Heart right ventricle (tissue), 16 donors: Measurements from ENCODE around the gene ZBTB49. TPM values are rescaled to one million over a fixed set of nuclear protein-coding genes. Genes with fewer than 3 reads are reported as not detected.
"Not testable (repeated sequence)": the region's sequence is repeated elsewhere in the genome, so short reads cannot be mapped to it uniquely, and the experiment has no call there.

Experiments
- ATAC-seq, 8 donors: fragments of 200-7000 bp; cut with Tn5 transposase; one replicate each; pipeline ENCODE4 v1.9.1; 2020; ENCODE audit warnings: mild to moderate bottlenecking in 8 of 8, moderate library complexity in 8 of 8, moderate number of reproducible peaks in 1 of 8
- DNase-seq, 2 donors: peaks; one replicate each; pipeline ENCODE4 v3.0.0-alpha.2; 2020
- H3K27ac ChIP-seq, 10 donors: fragments of 200-600 bp; sonication (generic) in 2 of 10; one replicate each; pipeline versions ENCODE4 v1.5.0 to v1.8.0; 2020 to 2022; ENCODE audit warnings: mild to moderate bottlenecking in 3 of 10
- H3K27me3 ChIP-seq, 7 donors: fragments of 200-600 bp; one replicate each; pipeline ENCODE4 v1.8.0; 2021 to 2022; ENCODE audit warnings: mild to moderate bottlenecking in 2 of 7
- H3K36me3 ChIP-seq, 9 donors: fragments of 200-600 bp; sonication (generic) in 1 of 9; one replicate each; pipeline versions ENCODE4 v1.5.0 to v1.8.0; 2020 to 2022; ENCODE audit warnings: mild to moderate bottlenecking in 2 of 9
- H3K4me1 ChIP-seq, 9 donors: fragments of 200-600 bp; sonication (generic) in 1 of 9; one replicate each; pipeline versions ENCODE4 v1.5.0 to v1.8.0; 2020 to 2022; ENCODE audit warnings: mild to moderate bottlenecking in 4 of 9
- H3K4me3 ChIP-seq, 10 donors: fragments of 200-600 bp; sonication (generic) in 2 of 10; one replicate each; pipeline versions ENCODE4 v1.5.0 to v1.8.0; 2020 to 2022; ENCODE audit warnings: mild to moderate bottlenecking in 7 of 10, moderate library complexity in 2 of 10
- H3K9me3 ChIP-seq, 11 donors: fragments of 200-600 bp in 10 of 11; sonication (generic) in 2 of 11; one replicate each; pipeline versions ENCODE4 v1.5.0 to v1.8.0; 2013 to 2022; ENCODE audit warnings: mild to moderate bottlenecking in 2 of 11, control low read depth in 1 of 11, moderate library complexity in 1 of 11
- CTCF ChIP-seq, 9 donors: fragments of 200-600 bp; sonication (generic) in 2 of 9; IDR thresholded peaks; one replicate each; pipeline versions ENCODE4 v1.5.0 to v1.8.0; 2021 to 2022; ENCODE audit warnings: antibody characterized with exemption in 9 of 9, mild to moderate bottlenecking in 5 of 9, moderate library complexity in 1 of 9
- WGBS, 2 donors: extraction: QIAGEN DNeasy Blood & Tissue Kit; methylation state at CpG; one replicate each; pipeline ENCODE4 v1.1.7; 2013; ENCODE audit warnings: inconsistent platforms in 1 of 2; 5-methylcytosine and 5-hydroxymethylcytosine counted together
- intact Hi-C, 10 donors: fragments of 100-400 bp; cut with DNase I; formaldehyde crosslinking; loops; one replicate each; pipeline versions ENCODE4 v1.11.1 to v1.14.2; 2022
- polyA plus RNA-seq, 2 donors: library from polyadenylated mRNA; stranded (reverse); fragments of 200-250 nt; gene quantifications; one replicate each; pipeline ENCODE4 v1.2.3, GENCODE V29; 2013
- total RNA-seq, 10 donors: library from RNA; stranded (reverse); fragmentation: NEBNext Ultra II Directional in 3 of 10; extraction: Animal tissue kit (Norgen Biotek cat#: 25700) in 3 of 10; gene quantifications; one replicate each; pipeline versions ENCODE4 v1.2.1 to v1.2.4, GENCODE V29; 2021 to 2023
- donor health status: Arrhythmogenic right ventricular cardiomyopathy.
- donor health status: ischemic (EF 13 %, LVEDD 7.1; RV severe dilation, severe dysfunction).
- donor health status: healthy with polysubstance abuse.
- donor health status: DM: no; HTN: yes; CAD: no.
- donor health status: DM: no; HTN: no; CAD: no.
- donor health status: ischemic (EF 25% LVEDD 6.9; RV normal size, moderate dysfunction).
- donor health status: ischemic (EF 25% LVEDD 5.7; RV mildly dilated, moderate dysfunction).
- donor health status: healthy.
- donor health status: DM: yes; HTN: yes; CAD: no.
- donor health status: Ischemic cardiomyopathy.
- donor health status: ischemic (EF 35%, LVEDD 5.7; RV mildly dilated, moderate dysfunction).
- donor health status: nonischemic (EF 11% LVEDD 7.7; RV severe dilation, severe dysfunction).
- donor health status: DM: yes; HTN: yes; CAD: no.
- donor health status: PGD.
- donor health status: ischemic (EF 29% LVEDD 5.4; RV normal size, mild dysfunction).
- donor health status: nonischemic (EF 23%, LVEDD 6.1; RV moderate dilation, normal function).

ZBTB49 gene
- total and polyA plus RNA-seq, 12 donors = 2.1 to 6.0 (median 4.3) TPM

GRCh38 chr4:4344915-4345527 lies 55.0 kb downstream of the ZBTB49 start:
- Histone ChIP-seq H3K36me3 (no peaks in the 10 kb centered on the region), H3K27ac (no peak overlapping the region), H3K27me3 (peaks cover 0 to 18% (median 0%) of the 10 kb centered on the region in 7 donors), H3K9me3 (no peaks in the 10 kb centered on the region), H3K4me1 (peaks cover 0 to under 1% (median 0%) of the 10 kb centered on the region in 9 donors), H3K4me3 (no peak overlapping the region)
- no peak for TF ChIP-seq CTCF (IDR thresholded peaks at IDR 0.05)
- ATAC-seq (no peak), DNase-seq (no peak)
- WGBS, 2 donors = 89 to 95% methylated on average over 14 of the region's 14 CpGs
- intact Hi-C loops = no loop called here

GRCh38 chr4:4347585-4347984 lies 57.5 kb downstream of the ZBTB49 start:
- no peak for TF ChIP-seq CTCF (IDR thresholded peaks at IDR 0.05)
- Histone ChIP-seq H3K4me1 (no peaks in the 10 kb centered on the region), H3K9me3 (no peaks in the 10 kb centered on the region), H3K27me3 (peaks cover 0 to 18% (median 0%) of the 10 kb centered on the region in 7 donors), H3K4me3 (no peak overlapping the region), H3K27ac (no peak overlapping the region), H3K36me3 (no peaks in the 10 kb centered on the region)
- intact Hi-C loops = no loop called here
- ATAC-seq = no peak
- DNase-seq = no peak
- WGBS, 2 donors = 24 to 38% methylated on average over 1 of the region's 1 CpG

- DNase-seq = not testable (repeated sequence)
Observed at GRCh38 chr4:4348585-4348984, 58.5 kb downstream of the ZBTB49 start.

GRCh38 chr4:4349867-4350266 lies 59.8 kb downstream of the ZBTB49 start:
- ATAC-seq (no peak), DNase-seq (no peak)
- Histone ChIP-seq H3K27ac (no peak overlapping the region), H3K36me3 (no peaks in the 10 kb centered on the region), H3K9me3 (no peaks in the 10 kb centered on the region), H3K4me1 (no peaks in the 10 kb centered on the region), H3K27me3 (peaks cover 0 to 12% (median 0%) of the 10 kb centered on the region in 7 donors), H3K4me3 (no peak overlapping the region)
- TF ChIP-seq CTCF (IDR thresholded peaks at IDR 0.05) = no peak
- intact Hi-C loops = no loop called here
- 63 to 68% methylated on average over 3 of the region's 3 CpGs for WGBS, 2 donors

More at GRCh38 chr4:4348585-4348984, 58.5 kb downstream of the ZBTB49 start:
- WGBS, 2 donors = 75 to 90% methylated on average over 9 of the region's 9 CpGs
- H3K4me1 ChIP-seq, H3K36me3 ChIP-seq, intact Hi-C loops, H3K9me3 ChIP-seq, H3K27ac ChIP-seq, H3K4me3 ChIP-seq, ATAC-seq: not testable (repeated sequence)
- peaks cover 0 to 18% (median 0%) of the 10 kb centered on the region in 7 donors for H3K27me3 ChIP-seq

GRCh38 chr4:4350909-4351308 lies 60.9 kb downstream of the ZBTB49 start:
- DNase-seq (no peak), ATAC-seq (no peak)
- H3K4me3 ChIP-seq = no peak overlapping the region
- no peak overlapping the region for H3K27ac ChIP-seq
- peaks cover 0 to 8% (median 0%) of the 10 kb centered on the region in 7 donors for H3K27me3 ChIP-seq
- no peaks in the 10 kb centered on the region for H3K9me3 ChIP-seq
- H3K36me3 ChIP-seq = no peaks in the 10 kb centered on the region
- 74 to 81% methylated on average over 4 of the region's 4 CpGs for WGBS, 2 donors
- intact Hi-C loops = no loop called here
- H3K4me1 ChIP-seq = no peaks in the 10 kb centered on the region
- no peak for TF ChIP-seq CTCF (IDR thresholded peaks at IDR 0.05)
